ENCODE data around the gene NIT2. TPM values are rescaled to one million over a fixed set of nuclear protein-coding genes. Genes with fewer than 3 reads are reported as not detected.

The NIT2 gene
- total and polyA plus RNA-seq, 9 of the 15 experiments (the other 6 are each of a cell fraction or from before 2014, with no cell fraction given): 11.4 to 62.2 (median 22.1) TPM

- TF ChIP-seq YY1 (IDR thresholded peaks at IDR 0.05; ENCODE audit: borderline replicate concordance in 1 of 3, control insufficient read depth in 1 of 3, extremely low read depth in 1 of 3, insufficient read depth in 3 of 3, insufficient read length in 1 of 3, insufficient replicate concordance in 2 of 3, low read depth in 1 of 3, low read length in 2 of 3): peak in 2 of 3 experiments; percentile 42 to 48
- TF ChIP-seq, protein P1, sequence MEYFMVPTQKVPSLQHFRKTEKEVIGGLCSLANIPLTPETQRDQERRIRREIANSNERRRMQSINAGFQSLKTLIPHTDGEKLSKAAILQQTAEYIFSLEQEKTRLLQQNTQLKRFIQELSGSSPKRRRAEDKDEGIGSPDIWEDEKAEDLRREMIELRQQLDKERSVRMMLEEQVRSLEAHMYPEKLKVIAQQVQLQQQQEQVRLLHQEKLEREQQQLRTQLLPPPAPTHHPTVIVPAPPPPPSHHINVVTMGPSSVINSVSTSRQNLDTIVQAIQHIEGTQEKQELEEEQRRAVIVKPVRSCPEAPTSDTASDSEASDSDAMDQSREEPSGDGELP (CRISPR knock-in tag; IDR thresholded peaks at IDR 0.05; ENCODE audit: borderline replicate concordance): peak; percentile 56; the same call in 1 of the 2 replicates
- TF ChIP-seq, protein P2, sequence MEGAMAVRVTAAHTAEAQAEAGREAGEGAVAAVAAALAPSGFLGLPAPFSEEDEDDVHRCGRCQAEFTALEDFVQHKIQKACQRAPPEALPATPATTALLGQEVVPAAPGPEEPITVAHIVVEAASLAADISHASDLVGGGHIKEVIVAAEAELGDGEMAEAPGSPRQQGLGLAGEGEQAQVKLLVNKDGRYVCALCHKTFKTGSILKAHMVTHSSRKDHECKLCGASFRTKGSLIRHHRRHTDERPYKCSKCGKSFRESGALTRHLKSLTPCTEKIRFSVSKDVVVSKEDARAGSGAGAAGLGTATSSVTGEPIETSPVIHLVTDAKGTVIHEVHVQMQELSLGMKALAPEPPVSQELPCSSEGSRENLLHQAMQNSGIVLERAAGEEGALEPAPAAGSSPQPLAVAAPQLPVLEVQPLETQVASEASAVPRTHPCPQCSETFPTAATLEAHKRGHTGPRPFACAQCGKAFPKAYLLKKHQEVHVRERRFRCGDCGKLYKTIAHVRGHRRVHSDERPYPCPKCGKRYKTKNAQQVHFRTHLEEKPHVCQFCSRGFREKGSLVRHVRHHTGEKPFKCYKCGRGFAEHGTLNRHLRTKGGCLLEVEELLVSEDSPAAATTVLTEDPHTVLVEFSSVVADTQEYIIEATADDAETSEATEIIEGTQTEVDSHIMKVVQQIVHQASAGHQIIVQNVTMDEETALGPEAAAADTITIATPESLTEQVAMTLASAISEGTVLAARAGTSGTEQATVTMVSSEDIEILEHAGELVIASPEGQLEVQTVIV (CRISPR knock-in tag; IDR thresholded peaks at IDR 0.05; ENCODE audit: borderline replicate concordance): no peak
- no peak for TF ChIP-seq FOXA3 (CRISPR knock-in tag; conservative IDR thresholded peaks at IDR 0.05 in 1 of 2, IDR thresholded peaks at IDR 0.05 in 1 of 2)
- TF ChIP-seq MBD2 (IDR thresholded peaks at IDR 0.05; ENCODE audit: borderline replicate concordance, low read depth): no peak; the same call in 1 of the 2 replicates
- no peak for TF ChIP-seq ZNF280A (IDR thresholded peaks at IDR 0.05; ENCODE audit: low read depth, partially characterized antibody)
- TF ChIP-seq ARID2 (IDR thresholded peaks at IDR 0.05): no peak
- peak; percentile 25; the same call in 1 of the 2 replicates for TF ChIP-seq NCOA1 (IDR thresholded peaks at IDR 0.05; ENCODE audit: low read depth)
- no peak for TF ChIP-seq ZNF274 (IDR thresholded peaks at IDR 0.05; ENCODE audit: borderline replicate concordance, low read depth, low read length)
- TF ChIP-seq SMAD2 (IDR thresholded peaks at IDR 0.05; ENCODE audit: low read depth, low read length): no peak
- no peak for TF ChIP-seq HDAC6 (IDR thresholded peaks at IDR 0.05; ENCODE audit: low read depth, low read length)
- TF ChIP-seq FOXK2 (conservative IDR thresholded peaks at IDR 0.05 in 1 of 2, IDR thresholded peaks at IDR 0.05 in 1 of 2; ENCODE audit: low read depth in 2 of 2): peak in 1 of 2 experiments; percentile 70; a peak in 2 of 4 replicates
- TF ChIP-seq HSF4 (CRISPR knock-in tag; IDR thresholded peaks at IDR 0.05; ENCODE audit: borderline replicate concordance): no peak
- TF ChIP-seq SRSF1 (IDR thresholded peaks at IDR 0.05; ENCODE audit: low read depth, low read length): no peak
- peak; percentile 69 for TF ChIP-seq PHF20 (IDR thresholded peaks at IDR 0.05; ENCODE audit: partially characterized antibody)
- TF ChIP-seq E2F8 (IDR thresholded peaks at IDR 0.05; ENCODE audit: low read depth, partially characterized antibody): peak; percentile 61
Measured at GRCh38 chr3:100400780-100401673, 66.5 kb downstream of the NIT2 start, which contains the start of the genes LNP1 and TOMM70 (continued).
